GM21825 (cell line): Measurements from ENCODE around the gene TMEM164.

Source experiments
- ATAC-seq: cut with Tn5 transposase; IDR thresholded peaks from one replicate; pipeline ENCODE4 v1.9.1; 2021; ENCODE audit warnings: mild to moderate bottlenecking, moderate library complexity; ENCODE audit not compliant: unreplicated experiment

The TMEM164 gene

DNA sequence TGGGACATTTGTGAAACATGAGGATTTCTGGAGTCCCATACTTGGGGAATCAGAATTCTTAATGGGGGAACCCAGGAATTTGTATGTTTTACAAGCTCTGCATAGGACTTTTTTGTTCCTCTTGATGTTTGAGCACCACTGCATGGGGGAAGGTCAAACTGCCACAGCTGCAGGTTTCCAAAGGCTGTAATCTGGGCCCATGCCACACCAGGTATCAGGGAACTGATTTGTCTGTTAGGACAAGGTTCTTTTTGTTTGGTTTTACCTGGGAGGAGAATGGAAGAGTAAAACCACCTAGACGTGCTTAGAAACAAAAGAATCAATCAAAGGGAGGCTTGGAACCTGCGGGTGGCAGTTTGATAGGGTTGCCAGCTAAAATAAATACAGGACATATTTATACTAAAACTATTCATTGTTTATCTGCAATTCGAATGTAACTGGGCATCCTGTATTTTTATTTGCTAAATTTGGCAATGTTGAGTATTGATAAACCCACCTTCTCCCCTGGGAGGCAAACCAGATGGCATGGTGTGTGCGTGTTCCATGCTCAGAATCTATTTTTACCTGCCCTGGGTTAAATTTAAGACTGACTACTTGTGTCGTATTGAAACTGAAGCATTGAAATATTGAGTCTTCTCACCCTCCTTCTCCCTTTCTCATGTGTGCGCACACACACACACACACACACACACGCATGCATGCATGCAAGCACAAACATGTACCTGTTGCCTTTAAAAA, 63.7 kb downstream of the TMEM164 start:
- no peak for ATAC-seq

DNA sequence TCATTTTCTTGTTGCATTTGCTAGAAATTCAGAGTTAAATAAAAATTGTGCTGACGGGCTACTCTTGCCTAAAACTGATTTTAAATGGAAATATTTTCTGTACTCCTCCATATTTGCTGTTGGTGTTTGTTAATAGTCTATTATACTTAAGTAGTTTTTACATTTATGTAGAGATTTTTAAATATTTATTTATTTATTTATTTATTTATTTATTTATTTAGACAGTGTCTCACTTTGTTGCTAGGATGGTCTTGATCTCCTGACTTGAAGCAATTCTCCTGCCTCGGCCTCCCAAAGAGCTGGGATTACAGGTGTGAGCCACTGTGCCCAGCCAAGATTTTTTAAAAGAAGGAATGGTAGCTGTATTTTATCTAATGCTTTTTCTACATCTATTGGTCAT, 68.1 kb downstream of the TMEM164 start:
- ATAC-seq: no peak

DNA sequence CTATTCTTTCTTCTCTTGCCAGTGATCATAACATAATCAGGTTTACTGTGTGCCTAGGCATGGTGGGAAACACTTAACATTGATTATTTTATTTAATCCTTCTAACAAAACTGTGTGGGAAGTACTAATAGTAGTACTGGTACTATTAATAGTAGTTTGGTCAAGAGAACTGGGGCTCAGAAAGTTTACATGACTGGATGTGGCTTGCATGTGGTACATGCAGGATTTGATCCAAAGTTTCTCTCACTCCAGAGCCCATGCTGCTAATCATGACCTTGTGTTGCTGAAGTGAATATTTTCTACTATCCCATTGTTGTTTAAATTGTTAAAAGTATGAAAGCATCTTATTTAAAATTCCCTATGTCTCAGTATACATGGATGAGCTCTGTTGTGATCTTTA, 78.4 kb downstream of the TMEM164 start:
- ATAC-seq: no peak

DNA sequence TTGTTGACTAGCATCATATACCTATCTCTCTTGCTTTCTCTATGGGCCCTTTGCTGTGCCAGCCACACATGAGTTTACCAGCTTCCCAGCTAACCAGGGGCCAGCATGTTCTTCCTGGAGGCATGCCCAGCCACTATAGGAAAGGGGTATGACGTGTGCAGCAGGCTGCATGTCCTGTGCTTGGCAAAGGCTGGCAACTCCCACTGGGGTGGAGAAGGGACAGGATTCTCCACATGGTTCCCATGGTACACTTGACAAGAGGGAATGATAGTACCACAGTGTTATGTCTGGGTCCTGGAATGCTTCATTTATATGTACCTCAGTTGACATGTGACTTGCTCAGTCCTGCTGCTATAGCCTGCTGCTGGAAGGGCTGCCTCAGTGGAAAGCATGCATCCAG, 78.8 kb downstream of the TMEM164 start:
- ATAC-seq: no peak

DNA sequence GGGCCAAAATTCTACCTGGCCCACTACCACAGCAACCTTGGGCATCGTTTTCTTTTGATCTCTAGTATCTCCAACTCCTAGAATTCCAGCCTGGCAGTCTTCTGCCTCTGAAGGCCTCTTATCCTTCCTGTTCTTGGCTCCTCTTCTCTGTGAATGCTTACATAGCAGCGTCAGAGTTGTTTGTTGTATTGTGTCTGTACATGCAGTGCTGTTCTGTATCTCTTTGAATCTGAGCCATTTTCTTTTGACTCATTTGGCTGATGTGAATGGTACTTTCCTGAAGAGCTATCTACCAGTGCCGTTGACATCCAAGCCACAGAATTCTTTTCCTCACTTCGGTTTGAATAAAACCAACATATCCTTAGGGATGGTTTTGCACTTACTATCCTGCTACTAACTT, 79.2 kb downstream of the TMEM164 start:
- no peak for ATAC-seq

DNA sequence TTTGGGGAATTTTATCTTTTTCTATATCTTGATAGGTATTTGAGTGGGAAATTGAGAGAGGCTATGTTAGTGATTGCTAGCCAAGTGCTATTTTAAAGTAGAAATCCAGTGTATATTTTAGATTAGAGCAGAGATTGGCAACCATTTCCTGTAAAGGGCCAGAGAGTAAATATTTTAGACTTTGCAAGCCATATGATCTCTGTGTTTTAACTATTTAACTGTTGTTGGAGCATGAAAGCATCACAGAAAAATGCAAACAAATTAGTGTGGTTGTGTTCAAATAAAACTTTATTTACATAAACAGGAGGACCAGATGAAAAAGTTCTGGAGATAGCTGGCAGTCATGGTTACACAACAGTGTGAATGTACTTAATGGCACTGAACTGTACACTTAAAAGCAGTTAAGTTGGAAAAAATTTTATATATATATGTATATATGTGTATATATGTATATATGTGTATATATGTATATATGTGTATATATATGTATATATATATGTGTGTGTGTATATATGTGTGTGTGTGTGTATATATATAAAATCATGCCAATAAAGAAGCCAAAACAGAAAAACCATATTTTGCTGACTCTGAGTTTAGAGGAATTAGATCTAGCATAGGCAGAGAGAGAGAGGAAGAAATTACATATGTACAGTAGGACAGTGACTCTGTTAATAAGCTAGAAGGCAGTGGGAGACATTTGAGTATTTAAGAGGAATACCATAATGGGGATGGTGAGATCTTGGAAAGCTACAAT, 83.4 kb downstream of the TMEM164 start:
- ATAC-seq: no peak

DNA sequence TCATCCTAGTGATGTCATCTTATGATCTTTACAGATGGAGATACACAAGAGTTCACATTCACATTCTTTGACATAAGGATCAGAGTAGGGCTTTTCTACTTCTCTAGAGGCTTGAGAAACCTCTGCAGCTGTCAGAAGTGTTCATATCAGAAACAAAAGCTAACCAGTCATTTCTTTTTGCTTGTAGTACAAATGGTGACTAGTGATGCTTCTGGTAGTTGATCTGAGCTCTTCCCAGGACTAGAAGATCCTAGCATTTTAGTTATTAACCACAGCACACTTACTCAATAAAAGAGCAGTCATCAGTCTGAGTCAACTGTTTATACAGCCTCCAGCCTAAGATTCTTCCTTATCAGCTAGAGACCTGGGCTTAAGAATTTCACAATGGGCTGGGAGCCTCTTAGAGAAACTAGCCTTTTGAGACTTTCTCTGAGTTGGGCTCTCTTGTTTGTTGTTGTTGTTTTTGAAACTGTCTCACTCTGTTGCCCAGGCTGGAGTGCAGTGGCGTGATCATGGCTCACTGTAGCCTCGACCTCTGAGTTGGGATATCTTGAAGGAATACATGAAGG, 84.1 kb downstream of the TMEM164 start:
- ATAC-seq: no peak

DNA sequence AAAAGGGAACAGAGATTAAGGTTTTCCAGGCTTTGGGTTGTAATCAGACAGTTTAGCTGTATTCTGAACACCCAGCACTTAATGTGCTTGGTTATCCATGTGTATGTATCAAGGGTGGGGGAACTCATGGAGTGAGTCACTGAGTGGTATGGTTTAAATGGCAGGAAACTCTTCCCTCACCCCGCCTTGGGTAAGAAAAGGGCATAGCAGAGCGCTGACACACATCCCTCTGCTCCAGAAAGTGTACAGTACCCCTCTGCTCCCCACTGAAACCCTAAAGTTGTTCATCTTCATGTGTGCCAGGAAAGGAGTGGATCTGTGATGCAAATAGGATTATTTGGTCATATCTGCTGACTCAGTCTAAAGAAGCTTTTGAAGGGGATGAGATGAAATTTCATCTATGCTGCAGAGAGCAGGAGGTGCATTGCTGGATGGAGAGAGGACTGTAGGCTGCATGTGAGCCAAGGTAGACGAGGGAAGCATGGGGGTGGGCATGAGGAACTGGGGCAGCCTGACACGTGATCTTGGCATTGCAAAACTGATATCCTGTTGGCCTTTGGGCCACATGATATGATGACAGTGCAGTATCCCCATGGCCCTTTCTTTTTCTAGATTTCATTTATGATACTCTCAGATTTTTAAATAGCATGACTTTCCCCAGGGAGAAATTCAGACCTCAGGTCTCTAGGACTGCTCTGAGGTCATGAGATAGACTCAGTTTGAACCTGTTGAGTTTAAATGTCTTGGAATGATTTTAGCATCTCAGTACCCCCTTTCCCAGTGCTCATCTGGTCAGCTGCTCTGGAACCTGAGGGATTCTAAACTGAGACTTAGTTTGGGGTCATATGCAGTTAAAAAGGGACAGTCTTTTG, 84.8 kb downstream of the TMEM164 start:
- ATAC-seq: no peak

DNA sequence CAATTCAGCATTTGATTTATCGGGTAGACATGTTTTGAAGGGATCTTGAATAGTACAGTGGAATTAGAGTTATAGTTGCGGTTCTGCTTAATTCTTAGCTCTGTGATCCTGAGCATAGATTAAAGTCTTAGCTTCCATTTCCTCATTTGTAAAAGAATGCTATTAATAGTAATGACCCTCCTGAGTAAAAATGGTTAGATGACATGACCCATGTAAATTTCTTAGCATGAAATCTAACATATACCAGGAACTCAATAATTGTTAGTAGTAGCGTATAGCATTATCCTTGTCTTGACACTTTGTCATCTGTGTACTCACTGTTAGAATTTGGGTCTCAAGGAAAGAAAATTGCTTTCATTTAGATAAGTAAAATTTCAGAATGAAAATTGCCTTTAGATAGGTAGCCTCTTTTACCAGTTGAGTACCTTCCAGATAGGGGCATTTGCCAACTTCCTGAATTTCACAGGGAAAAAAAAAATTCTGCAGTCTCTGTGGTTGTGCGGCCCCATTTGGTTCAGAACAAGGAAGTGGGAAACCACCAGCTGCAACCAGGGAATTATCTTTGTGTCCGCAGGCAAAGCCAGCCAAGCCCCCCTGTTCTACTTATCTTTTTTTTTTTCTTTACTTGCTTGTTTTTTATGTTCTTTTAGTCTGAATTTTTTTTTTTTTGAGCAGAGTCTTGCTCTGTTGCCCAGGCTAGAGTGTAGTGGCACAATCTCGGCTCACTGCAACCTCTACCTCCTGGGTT, 86.9 kb downstream of the TMEM164 start:
- ATAC-seq: no peak

DNA sequence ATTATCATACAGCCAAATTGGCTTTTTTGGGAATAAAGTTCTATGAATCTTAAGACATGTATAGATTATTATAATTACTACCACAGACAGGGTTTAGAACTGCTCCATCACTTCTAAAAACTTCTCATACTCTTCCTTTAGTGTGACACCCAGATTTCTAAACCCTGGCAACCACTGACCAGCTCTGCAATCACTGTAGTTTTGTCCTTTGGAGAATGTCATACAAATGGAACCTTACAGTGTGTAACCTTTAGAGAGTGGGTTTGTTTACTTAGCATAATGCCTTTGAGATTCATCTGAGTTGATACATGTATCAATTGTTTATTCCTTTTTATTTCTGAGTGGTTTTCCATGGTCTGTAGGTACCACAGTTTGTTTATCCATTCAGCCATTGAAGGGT, 95.0 kb downstream of the TMEM164 start:
- no peak for ATAC-seq

DNA sequence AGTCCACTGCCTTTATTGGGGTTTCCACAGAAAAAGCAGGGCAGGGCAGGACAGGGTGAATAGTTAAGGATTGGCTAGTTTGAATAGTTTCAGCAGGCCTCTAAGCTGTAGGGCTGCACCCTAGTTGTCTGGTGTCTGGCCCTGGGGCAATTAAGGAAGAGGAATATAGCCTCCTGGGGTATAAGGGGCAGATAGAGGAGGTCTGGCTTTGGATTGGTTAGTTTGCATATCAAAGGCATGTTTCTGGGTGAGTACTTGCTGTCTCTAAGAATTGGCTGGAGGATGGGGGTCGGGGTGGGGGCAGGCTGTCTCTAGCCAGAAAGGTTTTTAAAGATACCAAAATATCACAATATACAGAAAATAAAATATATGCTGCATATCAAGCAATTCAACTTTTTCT, 100.4 kb downstream of the TMEM164 start:
- no peak for ATAC-seq

DNA sequence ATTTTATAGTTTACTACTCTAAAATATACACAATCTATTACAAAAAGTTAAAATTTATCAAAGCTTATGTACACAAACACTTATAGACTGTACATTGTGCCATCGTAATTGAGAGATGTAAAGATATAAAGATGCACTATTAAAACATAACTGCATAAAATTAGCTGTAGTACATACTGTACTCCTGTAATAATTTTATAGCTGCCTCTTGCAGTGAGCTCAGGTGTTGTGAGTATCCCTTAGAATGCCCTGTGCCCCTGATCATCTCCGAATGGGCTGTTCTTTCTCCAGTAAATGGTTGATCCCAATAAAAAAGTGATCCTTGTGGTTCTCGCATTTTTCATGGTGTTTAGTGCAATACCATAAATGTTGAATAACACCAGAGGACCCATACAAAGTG, 101.2 kb downstream of the TMEM164 start:
- no peak for ATAC-seq

DNA sequence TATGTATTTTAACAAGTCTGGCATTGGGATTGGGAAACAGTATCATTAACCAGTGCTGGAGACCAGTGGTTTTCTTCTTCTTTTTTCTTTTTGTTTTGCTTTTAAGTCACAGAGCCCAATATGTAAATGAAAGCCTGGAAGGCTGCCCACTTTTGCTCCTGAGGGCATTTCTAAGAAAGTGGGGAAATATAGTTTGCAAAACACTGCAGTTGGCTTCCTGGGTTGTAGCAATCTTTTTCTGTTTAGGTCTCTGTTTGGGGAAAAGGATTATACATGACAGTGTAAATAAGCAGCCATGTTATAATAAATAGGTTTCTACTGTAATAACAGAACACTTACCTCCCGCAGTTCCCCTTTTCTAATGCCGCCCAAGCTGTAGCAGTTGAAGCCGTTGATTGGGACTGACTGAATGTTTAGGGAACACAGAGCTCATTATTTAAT, 105.5 kb downstream of the TMEM164 start:
- no peak for ATAC-seq

DNA sequence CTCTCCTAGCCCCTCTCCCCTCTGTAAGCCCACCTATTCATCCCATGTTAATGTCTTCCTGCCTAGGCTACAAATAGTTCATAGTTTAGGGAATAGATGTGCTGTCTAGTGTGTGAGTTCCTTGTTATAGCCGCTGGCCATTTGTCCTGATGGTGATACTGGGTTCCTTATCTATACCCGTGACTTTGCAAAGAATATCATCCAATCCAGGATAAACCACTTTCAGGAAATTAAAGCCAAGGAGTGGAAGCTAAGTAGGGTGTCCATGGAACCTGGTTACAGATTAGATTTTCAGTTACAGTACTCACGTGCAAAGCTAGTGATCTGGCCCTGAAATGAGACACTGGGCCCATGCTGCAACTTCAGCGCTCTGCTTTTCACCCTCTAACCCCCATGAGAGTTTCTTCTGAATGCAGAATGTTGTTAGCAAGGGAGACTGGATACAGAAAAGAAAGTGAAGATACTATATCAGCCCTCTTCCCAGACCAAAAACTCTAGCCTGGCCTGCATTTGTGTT, 111.4 kb downstream of the TMEM164 start:
- ATAC-seq: no peak

DNA sequence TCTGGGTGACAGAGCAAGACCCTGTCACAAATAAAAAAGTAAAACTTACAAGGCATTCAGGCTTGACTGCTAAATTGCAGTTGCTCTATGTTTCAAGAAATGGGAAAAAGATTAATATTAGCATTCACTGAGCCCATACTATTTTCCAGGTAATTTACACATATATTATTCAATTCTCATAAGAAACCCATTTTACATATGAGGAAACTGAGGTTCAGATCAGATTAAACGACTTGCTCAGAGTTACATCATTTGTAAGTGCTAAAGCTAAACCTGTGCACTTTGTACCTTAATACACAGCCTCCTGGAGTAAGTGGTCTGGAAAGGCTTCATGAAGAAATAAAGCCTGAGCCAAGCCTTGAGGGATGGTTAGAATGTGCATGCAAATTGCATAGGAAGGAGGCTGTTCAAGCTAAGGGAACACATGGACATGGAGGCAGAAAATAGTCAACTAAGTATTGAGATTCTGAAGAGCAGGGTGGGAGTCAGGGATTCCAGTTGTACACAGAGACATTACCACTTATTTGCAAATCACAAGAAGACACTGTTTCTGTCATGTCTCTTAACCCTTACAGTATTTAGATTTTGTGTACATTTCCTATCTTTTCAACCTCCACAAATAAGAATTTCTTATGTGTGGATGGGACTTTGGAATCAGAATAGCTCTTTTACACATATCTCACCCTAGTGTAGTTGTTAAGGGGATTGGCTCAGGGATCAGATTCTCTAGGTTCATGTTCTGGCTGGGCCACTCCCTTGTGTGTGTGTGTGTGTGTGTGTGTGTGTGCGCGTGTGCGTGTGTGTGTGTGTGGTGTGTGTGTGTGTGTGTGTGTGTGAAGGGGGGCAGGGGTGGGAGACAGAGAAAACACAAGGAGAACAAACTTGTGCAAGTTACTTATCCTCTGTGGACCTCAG, 113.4 kb downstream of the TMEM164 start:
- ATAC-seq: no peak

DNA sequence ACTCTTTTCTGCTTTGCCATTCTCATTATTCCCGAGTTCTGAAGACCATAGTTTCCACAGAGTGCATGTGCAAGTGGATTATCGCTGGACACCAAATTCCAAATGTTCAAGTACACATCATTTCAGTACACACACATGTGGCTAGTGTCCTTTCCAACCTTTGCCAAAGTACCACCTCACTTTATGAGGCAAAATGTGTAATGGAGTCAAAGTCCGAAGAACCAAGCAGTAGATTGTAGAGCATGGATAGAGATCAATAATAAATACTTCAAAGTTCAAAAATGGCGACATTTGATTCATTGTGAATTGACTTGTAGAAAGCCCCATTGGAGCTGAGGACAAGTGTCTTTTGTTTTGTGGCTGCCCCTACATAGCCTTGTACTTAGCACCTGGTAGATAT, 115.6 kb downstream of the TMEM164 start:
- no peak for ATAC-seq

DNA sequence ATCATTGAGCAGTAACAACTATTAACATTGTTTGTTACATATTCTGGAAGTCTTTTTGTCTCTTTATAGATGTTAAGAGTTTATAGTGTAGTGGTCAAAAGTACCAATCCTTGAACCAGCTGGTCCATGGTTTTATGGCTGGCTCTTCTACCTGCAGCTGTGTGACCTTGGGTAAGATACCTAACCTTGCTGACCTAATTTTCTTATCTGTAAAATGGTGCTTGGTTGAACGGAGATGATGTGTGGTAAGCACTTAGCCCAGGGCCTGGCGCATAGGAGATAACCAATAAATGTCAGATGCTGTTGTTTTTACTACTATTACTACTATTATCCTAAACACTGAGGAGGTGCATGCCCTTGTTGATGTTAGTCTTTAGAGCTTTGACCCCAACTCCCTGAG, 116.6 kb downstream of the TMEM164 start:
- ATAC-seq: no peak

DNA sequence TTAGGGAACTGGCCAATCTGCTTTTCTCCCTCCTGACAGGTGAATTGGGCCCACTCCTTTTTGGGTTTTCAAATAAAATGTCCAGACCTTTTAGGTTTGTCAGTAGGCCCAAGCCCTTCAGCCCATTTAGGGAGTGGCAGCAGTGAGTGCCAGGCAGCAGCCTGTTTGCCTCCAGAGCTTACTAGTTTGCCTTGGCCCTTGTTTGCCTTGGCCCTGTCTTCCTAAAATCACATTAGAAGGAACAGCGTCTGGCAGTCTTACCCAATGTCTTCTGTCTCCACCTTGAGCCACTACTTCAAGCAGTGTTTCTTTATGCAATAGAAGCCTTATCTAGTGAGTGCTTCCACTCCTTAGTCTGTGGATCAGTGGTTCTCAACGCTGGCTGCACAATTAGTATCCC, 117.1 kb downstream of the TMEM164 start:
- no peak for ATAC-seq

DNA sequence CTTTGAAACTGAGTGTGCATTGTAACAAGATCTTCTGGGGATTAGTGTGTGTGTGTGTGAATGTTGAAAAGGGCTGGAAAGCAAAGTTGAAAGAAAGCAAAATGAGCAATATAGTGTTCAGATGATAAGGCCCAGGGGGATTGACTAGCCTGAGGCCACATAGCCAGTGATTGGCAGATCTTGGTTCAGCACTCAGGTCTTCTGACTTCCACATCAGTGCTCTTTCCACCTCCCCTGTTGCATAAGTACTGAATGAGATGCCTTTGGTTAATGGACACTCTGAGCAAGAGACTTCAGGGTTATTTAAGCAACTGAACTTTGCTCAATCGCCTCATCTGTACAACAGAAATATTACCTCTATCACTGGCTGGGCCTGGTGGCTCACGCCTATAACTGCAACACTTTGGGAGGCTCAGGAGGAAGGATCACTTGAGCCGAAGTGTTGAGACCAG, 120.4 kb downstream of the TMEM164 start:
- ATAC-seq: no peak
